Measurements from ENCODE around the gene S1PR3.

DNA sequence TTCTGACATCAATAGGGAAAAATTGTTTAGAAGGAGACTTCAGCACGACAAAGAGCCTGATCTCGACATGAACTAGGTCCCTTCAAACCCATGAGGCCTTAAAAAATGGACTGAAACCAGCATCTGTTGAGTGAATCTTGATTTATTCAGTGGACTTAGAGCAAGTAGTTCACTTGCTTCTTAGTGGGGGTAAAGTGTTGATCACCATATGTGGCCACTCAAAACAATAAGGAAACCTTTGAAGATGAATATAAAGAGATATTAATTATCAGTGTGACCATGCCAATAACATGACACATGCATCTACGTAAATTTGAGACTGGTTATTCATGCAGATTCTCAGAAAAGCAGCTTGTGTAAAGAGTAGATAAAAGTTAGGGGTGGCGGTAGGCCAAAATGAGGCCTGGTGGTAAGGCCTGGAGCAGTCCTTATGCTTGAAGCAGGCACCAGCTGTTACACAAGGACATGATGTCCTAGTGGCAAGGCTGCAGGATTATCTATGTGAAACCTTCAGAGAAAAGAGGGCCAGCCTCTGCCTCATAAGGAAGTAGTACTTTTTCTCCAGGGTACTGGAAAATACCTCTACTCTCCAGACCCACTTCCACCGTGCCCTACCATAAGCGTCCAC is 61.3 kb downstream of the S1PR3 start:
- no peak for TF ChIP-seq POLR2A (IDR thresholded peaks at IDR 0.05)
- TF ChIP-seq, protein P1, sequence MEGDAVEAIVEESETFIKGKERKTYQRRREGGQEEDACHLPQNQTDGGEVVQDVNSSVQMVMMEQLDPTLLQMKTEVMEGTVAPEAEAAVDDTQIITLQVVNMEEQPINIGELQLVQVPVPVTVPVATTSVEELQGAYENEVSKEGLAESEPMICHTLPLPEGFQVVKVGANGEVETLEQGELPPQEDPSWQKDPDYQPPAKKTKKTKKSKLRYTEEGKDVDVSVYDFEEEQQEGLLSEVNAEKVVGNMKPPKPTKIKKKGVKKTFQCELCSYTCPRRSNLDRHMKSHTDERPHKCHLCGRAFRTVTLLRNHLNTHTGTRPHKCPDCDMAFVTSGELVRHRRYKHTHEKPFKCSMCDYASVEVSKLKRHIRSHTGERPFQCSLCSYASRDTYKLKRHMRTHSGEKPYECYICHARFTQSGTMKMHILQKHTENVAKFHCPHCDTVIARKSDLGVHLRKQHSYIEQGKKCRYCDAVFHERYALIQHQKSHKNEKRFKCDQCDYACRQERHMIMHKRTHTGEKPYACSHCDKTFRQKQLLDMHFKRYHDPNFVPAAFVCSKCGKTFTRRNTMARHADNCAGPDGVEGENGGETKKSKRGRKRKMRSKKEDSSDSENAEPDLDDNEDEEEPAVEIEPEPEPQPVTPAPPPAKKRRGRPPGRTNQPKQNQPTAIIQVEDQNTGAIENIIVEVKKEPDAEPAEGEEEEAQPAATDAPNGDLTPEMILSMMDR (IDR thresholded peaks at IDR 0.05), result no peak

Measured in ovary (tissue), 3 donors.